IMR-90 (cell line): ENCODE measurements around the gene NUMA1. TPM values are rescaled to one million over a fixed set of nuclear protein-coding genes. Genes with fewer than 3 reads are reported as not detected.

Experiments used
- ATAC-seq: fragments of 200-7000 bp; cut with Tn5 transposase; 2 replicates; pipeline ENCODE4 v1.9.1; 2020; ENCODE audit warnings: low read depth, mild to moderate bottlenecking, moderate library complexity
- BruUV-seq: library from RNA; stranded (reverse); fragments of 400-500 nt; replicated peaks from 2 replicates; lab custom pipeline; 2021; lab: Mats Ljungman, UMichigan
- CTCF ChIA-PET: fragments of 300-600 bp; formaldehyde crosslinking; extraction: SDS; loops from one replicate; lab custom pipeline; 2021; ENCODE audit warnings: antibody characterized with exemption; lab: Yijun Ruan, JAX
- POLR2A ChIA-PET: fragments of 300-600 bp; sonication (Branson Sonifier 250); formaldehyde crosslinking; loops from one replicate; lab custom pipeline; 2022; ENCODE audit warnings: antibody characterized with exemption; ENCODE audit not compliant: unreplicated experiment; lab: Charles Lee
- DNase-seq: peaks from one replicate; pipeline ENCODE4 v3.0.0; 2013
- H2AFZ ChIP-seq: replicated peaks from 2 replicates; pipeline ENCODE3; 2013; ENCODE audit warnings: low read length, mild to moderate bottlenecking; ENCODE audit not compliant: poor library complexity
- H2AK5ac ChIP-seq: 2 replicates; pipeline ENCODE4 v1.6.1; 2013; ENCODE audit warnings: low read depth, low read length, inconsistent platforms
- H2AK9ac ChIP-seq: replicated peaks from 2 replicates; pipeline ENCODE3; 2013; ENCODE audit warnings: mild to moderate bottlenecking, low read depth, low read length, moderate library complexity; ENCODE audit not compliant: poor library complexity
- H2BK120ac ChIP-seq: 2 replicates; pipeline ENCODE4 v1.6.1; 2013; ENCODE audit warnings: low read depth, low read length, inconsistent platforms
- H2BK15ac ChIP-seq: 3 replicates; pipeline ENCODE4 v1.6.1; 2013; ENCODE audit warnings: low read depth, low read length, inconsistent platforms
- H2BK20ac ChIP-seq: 2 replicates; pipeline ENCODE4 v1.6.1; 2013; ENCODE audit warnings: low read depth, mild to moderate bottlenecking, inconsistent platforms, low read length, moderate library complexity
- H2BK5ac ChIP-seq: 2 replicates; pipeline ENCODE4 v1.6.1; 2013; ENCODE audit warnings: mild to moderate bottlenecking, low read depth, low read length, inconsistent platforms; ENCODE audit not compliant: poor library complexity, severe bottlenecking
- H3K14ac ChIP-seq: replicated peaks from 2 replicates; pipeline ENCODE4 v1.6.1; 2013; ENCODE audit warnings: low read depth, low read length, inconsistent platforms
- H3K18ac ChIP-seq: 2 replicates; pipeline ENCODE4 v1.6.1; 2013; ENCODE audit warnings: low read depth, low read length, control low read depth
- H3K23ac ChIP-seq: 2 replicates; pipeline ENCODE4 v1.6.1; 2013; ENCODE audit warnings: low read depth, low read length, inconsistent platforms
- H3K27ac ChIP-seq: 2 replicates; pipeline ENCODE4 v1.5.1; 2013; ENCODE audit warnings: mild to moderate bottlenecking, control low read depth, low read length; ENCODE audit not compliant: insufficient read depth
- H3K27me3 ChIP-seq: 2 replicates; pipeline ENCODE4 v1.6.1; 2013; ENCODE audit warnings: low read length; ENCODE audit not compliant: control insufficient read depth, insufficient read depth
- H3K36me3 ChIP-seq: 2 replicates; pipeline ENCODE4 v1.6.1; 2013; ENCODE audit warnings: low read length, mixed read lengths; ENCODE audit not compliant: control insufficient read depth, insufficient read depth
- H3K4ac ChIP-seq: 2 replicates; pipeline ENCODE4 v1.6.1; 2013; ENCODE audit warnings: low read depth, low read length, inconsistent platforms
- H3K4me1 ChIP-seq: 2 replicates; pipeline ENCODE4 v1.6.1; 2013; ENCODE audit warnings: low read length, mixed read lengths; ENCODE audit not compliant: control insufficient read depth, insufficient read depth
- H3K4me2 ChIP-seq: 2 replicates; pipeline ENCODE4 v1.6.1; 2013; ENCODE audit warnings: low read depth, mild to moderate bottlenecking, control low read depth, low read length, moderate library complexity
- H3K4me3 ChIP-seq: 2 replicates; pipeline ENCODE4 v1.5.1; 2013; ENCODE audit warnings: low read depth, mild to moderate bottlenecking, control low read depth, low read length, moderate library complexity; ENCODE audit not compliant: insufficient read depth
- H3K56ac ChIP-seq: 2 replicates; pipeline ENCODE4 v1.6.1; 2013; ENCODE audit warnings: low read length, inconsistent platforms; ENCODE audit not compliant: insufficient read depth; ENCODE audit errors: extremely low read depth
- H3K79me1 ChIP-seq, 2 experiments: 2 replicates each; pipeline ENCODE4 v1.6.1; 2013; ENCODE audit warnings: low read length in 2 of 2, inconsistent platforms in 1 of 2, low read depth in 1 of 2
- H3K9ac ChIP-seq: 2 replicates; pipeline ENCODE4 v1.6.1; 2013; ENCODE audit warnings: low read depth, low read length, control low read depth
- H3K9me1 ChIP-seq: 2 replicates; pipeline ENCODE4 v1.6.1; 2013; ENCODE audit warnings: low read length, inconsistent platforms; ENCODE audit not compliant: insufficient read depth
- H3K9me3 ChIP-seq: 2 replicates; pipeline ENCODE4 v1.6.1; 2013; ENCODE audit warnings: low read length; ENCODE audit not compliant: control insufficient read depth, insufficient read depth
- H4K20me1 ChIP-seq: 2 replicates; pipeline ENCODE4 v1.6.1; 2013; ENCODE audit warnings: low read length, inconsistent platforms; ENCODE audit not compliant: insufficient read depth
- H4K5ac ChIP-seq: 2 replicates; pipeline ENCODE4 v1.6.1; 2013; ENCODE audit warnings: mild to moderate bottlenecking, low read depth, low read length, control low read depth
- H4K8ac ChIP-seq, 2 experiments: 2 replicates each; pipeline ENCODE4 v1.6.1; 2013; ENCODE audit warnings: low read depth in 2 of 2, low read length in 2 of 2, control low read depth in 1 of 2, inconsistent platforms in 1 of 2
- H4K91ac ChIP-seq: 2 replicates; pipeline ENCODE4 v1.6.1; 2013; ENCODE audit warnings: low read depth, low read length, inconsistent platforms; ENCODE audit not compliant: insufficient read depth
- BHLHE40 ChIP-seq: fragments of 150-350 bp; IDR thresholded peaks from 2 replicates; pipeline ENCODE4 v1.6.1; 2016; ENCODE audit warnings: mild to moderate bottlenecking, low read depth, low read length
- CHD1 ChIP-seq: IDR thresholded peaks from 2 replicates; pipeline ENCODE4 v1.6.1; 2012; ENCODE audit warnings: low read depth, low read length, improper control_type of control experiment
- CTCF ChIP-seq: conservative IDR thresholded peaks from 2 replicates; pipeline ENCODE4 v1.5.1; 2012; ENCODE audit warnings: mild to moderate bottlenecking, low read depth, low read length, improper control_type of control experiment
- FOS ChIP-seq: fragments of 150-350 bp; IDR thresholded peaks from 2 replicates; pipeline ENCODE4 v1.6.1; 2016; ENCODE audit warnings: low read depth, low read length
- MAFK ChIP-seq: IDR thresholded peaks from 2 replicates; pipeline ENCODE4 v1.6.1; 2012; ENCODE audit warnings: low read depth, low read length, improper control_type of control experiment
- MAZ ChIP-seq: IDR thresholded peaks from 2 replicates; pipeline ENCODE4 v1.6.1; 2012; ENCODE audit warnings: low read depth, mild to moderate bottlenecking, low read length, improper control_type of control experiment, moderate library complexity, borderline replicate concordance
- MXI1 ChIP-seq: IDR thresholded peaks from 2 replicates; pipeline ENCODE4 v1.6.1; 2012; ENCODE audit warnings: low read depth, mild to moderate bottlenecking, low read length, moderate library complexity, borderline replicate concordance
- NFE2L2 ChIP-seq: fragments of 150-350 bp; IDR thresholded peaks from 2 replicates; pipeline ENCODE4 v1.6.1; 2016; ENCODE audit warnings: low read depth, mild to moderate bottlenecking, low read length
- POLR2A ChIP-seq: IDR thresholded peaks from 2 replicates; pipeline ENCODE4 v1.6.1; 2012; ENCODE audit warnings: mild to moderate bottlenecking, low read depth, low read length
- RAD21 ChIP-seq: IDR thresholded peaks from 2 replicates; pipeline ENCODE4 v1.6.1; 2012; ENCODE audit warnings: low read length, improper control_type of control experiment
- RFX5 ChIP-seq: IDR thresholded peaks from 2 replicates; pipeline ENCODE4 v1.8.0; 2012; ENCODE audit warnings: low read depth, mild to moderate bottlenecking, low read length, moderate library complexity
- SMC3 ChIP-seq: fragments of 150-350 bp; IDR thresholded peaks from 2 replicates; pipeline ENCODE4 v1.6.1; 2016; ENCODE audit warnings: low read depth, mild to moderate bottlenecking, antibody characterized with exemption, low read length, moderate library complexity
- USF2 ChIP-seq: fragments of 150-350 bp; IDR thresholded peaks from 2 replicates; pipeline ENCODE4 v1.6.1; 2017; ENCODE audit warnings: mild to moderate bottlenecking, antibody characterized with exemption, low read length, low read depth
- WGBS, 2 experiments: methylation state at CpG; one replicate each; pipeline versions ENCODE4 v1.1.5 to v1.1.7; 2013; ENCODE audit warnings: missing lambda C conversion rate in 2 of 2; ENCODE audit not compliant: insufficient read length in 1 of 2; ENCODE audit errors: extremely low coverage in 2 of 2; 5-methylcytosine and 5-hydroxymethylcytosine counted together
- dilution Hi-C: fragments of 300-500 bp; cut with HindIII; formaldehyde crosslinking; loops from one replicate; pipeline ENCODE4 v1.14.3; 2018; ENCODE audit warnings: low sequenced_read_pairs; ENCODE audit not compliant: unreplicated experiment
- in situ Hi-C: fragments of 300-500 bp; cut with MboI; formaldehyde crosslinking; loops from 3 replicates; pipeline ENCODE4 v1.14.3; 2019; ENCODE audit warnings: low sequenced_read_pairs, inconsistent platforms, mixed read lengths
- intact Hi-C: fragments of 100-400 bp; cut with micrococcal nuclease; formaldehyde crosslinking; loops from 2 replicates; pipeline ENCODE4 v1.10.0; 2022
- polyA plus RNA-seq, 3 experiments: library from polyadenylated mRNA; depleted of rRNA; stranded (reverse); fragments of >200 nt; gene quantifications; 2 replicates each; pipeline ENCODE4 v1.2.3, GENCODE V29; 2012; ENCODE audit warnings: low replicate concordance in 1 of 3
- total RNA-seq: library from RNA; depleted of rRNA; stranded (reverse); fragments of >200 nt; gene quantifications from 2 replicates; pipeline ENCODE4 v1.2.3, GENCODE V29; 2012

The NUMA1 gene
- total and polyA plus RNA-seq, 2 of the 4 experiments (the other 2 are of a cell fraction): 61.7 to 97.0 TPM

- peak; percentile 60 for DNase-seq
- TF ChIP-seq MAZ (no peak), RAD21 (no peak), SMC3 (no peak), CHD1 (no peak), CTCF (no peak), MAFK (no peak), USF2 (no peak), NFE2L2 (no peak), BHLHE40 (no peak), RFX5 (no peak), MXI1 (no peak), POLR2A (no peak), FOS (no peak)
Observed at GRCh38 chr11:72039031-72039855, 41.1 kb downstream of the NUMA1 start.

More at GRCh38 chr11:72039031-72039855, 41.1 kb downstream of the NUMA1 start:
- ChIA-PET CTCF (interaction anchor here (1.0 to 4.0 kb wide), 5 partner anchors 14 to 52 kb away, joined by 3 to 12 read pairs (median 3); no protein-coding TSS in a partner anchor), POLR2A (interaction anchor here (1.3 to 1.7 kb wide), 3 partner anchors 11 to 62 kb away, joined by 3 to 6 read pairs (median 4); no protein-coding TSS in a partner anchor)
- dilution Hi-C loops: no loop called here
- H3K14ac ChIP-seq: peak overlapping the region; percentile 97
- peak overlapping the region; percentile 100 for H2AK9ac ChIP-seq
- H3K27me3 ChIP-seq: no peaks in the 10 kb centered on the region
- H3K23ac ChIP-seq: peak overlapping the region; percentile 97
- intact Hi-C loops: no loop called here
- peaks cover 7% of the 10 kb centered on the region; the same call in 1 of the 2 replicates for H3K36me3 ChIP-seq
- peak overlapping the region; percentile 95 for H3K27ac ChIP-seq
- peaks cover 30% of the 10 kb centered on the region for H4K20me1 ChIP-seq
- peak; percentile 11 for ATAC-seq
- peak overlapping the region; percentile 93 for H3K18ac ChIP-seq
- H3K56ac ChIP-seq: peak overlapping the region; percentile 98
- H3K9me3 ChIP-seq: no peaks in the 10 kb centered on the region
- in situ Hi-C loops: loop anchor here (5.0 kb wide), 1 partner anchor 38 kb away; no protein-coding TSS in a partner anchor
- peaks cover 10% of the 10 kb centered on the region for H3K4me1 ChIP-seq
- peak overlapping the region; percentile 98 for H4K91ac ChIP-seq
- peak overlapping the region; percentile 76 for H3K4me3 ChIP-seq
- peak overlapping the region; percentile 84 for H3K4me2 ChIP-seq
- peak overlapping the region; percentile 25; the same call in 2 of the 3 replicates for H2BK15ac ChIP-seq
- H3K9ac ChIP-seq: peak overlapping the region; percentile 99
- peak overlapping the region; percentile 100 for H4K8ac ChIP-seq
- BruUV-seq: no TSS peak
- H2BK20ac ChIP-seq: peak overlapping the region; percentile 53
- peak overlapping the region; percentile 96 for H2BK5ac ChIP-seq
- 40% methylated on average over 2 of the region's 5 CpGs; no CpG with 5 or more reads in 1 of the 2 experiments for WGBS, 2 experiments
- peak overlapping the region; percentile 96 for H3K4ac ChIP-seq
- peaks cover 6 to 89% of the 10 kb centered on the region in 2 experiments for H3K79me1 ChIP-seq
- H2BK120ac ChIP-seq: peak overlapping the region; percentile 50
- peaks cover 17% of the 10 kb centered on the region for H3K9me1 ChIP-seq
- H2AK5ac ChIP-seq: peak overlapping the region; percentile 100
- peak overlapping the region; percentile 9 for H2AFZ ChIP-seq
- peak overlapping the region; percentile 95 for H4K5ac ChIP-seq
